Panc1 (cell line): ENCODE measurements around the gene RALB. TPM values are rescaled to one million over a fixed set of nuclear protein-coding genes. Genes with fewer than 3 reads are reported as not detected.

Experiments
- ATAC-seq: fragments of 200-7000 bp; cut with Tn5 transposase; 2 replicates; pipeline ENCODE4 v1.9.1; 2020; ENCODE audit warnings: mild to moderate bottlenecking, moderate library complexity
- BruUV-seq: library from RNA; stranded (reverse); fragments of 400-500 nt; replicated peaks from 2 replicates; lab custom pipeline; 2021; lab: Mats Ljungman, UMichigan
- CTCF ChIA-PET: fragments of 300-600 bp; sonication (Branson Sonifier 250); formaldehyde crosslinking; loops from one replicate; lab custom pipeline; 2022; ENCODE audit warnings: antibody characterized with exemption; lab: Charles Lee
- POLR2A ChIA-PET: fragments of 300-600 bp; sonication (Branson Sonifier 250); formaldehyde crosslinking; loops from one replicate; lab custom pipeline; 2022; ENCODE audit warnings: antibody characterized with exemption; lab: Charles Lee
- DNase-seq: peaks from one replicate; pipeline ENCODE4 v3.0.0-alpha.2; 2010; ENCODE audit warnings: low read depth, low spot score
- H3K27ac ChIP-seq: 2 replicates; pipeline ENCODE4 v1.5.1; 2011; ENCODE audit warnings: mild to moderate bottlenecking, low read length, inconsistent platforms
- H3K27me3 ChIP-seq: fragments of 200-500 bp; sonication (Bioruptor generic); 2 replicates; pipeline ENCODE4 v1.6.0; 2014; ENCODE audit warnings: low read length, inconsistent platforms; ENCODE audit not compliant: control insufficient read depth, insufficient read depth
- H3K36me3 ChIP-seq: fragments of 200-500 bp; sonication (Bioruptor generic); 2 replicates; pipeline ENCODE4 v1.5.1; 2014; ENCODE audit warnings: inconsistent platforms, mild to moderate bottlenecking, low read length, moderate library complexity; ENCODE audit not compliant: control insufficient read depth, insufficient read depth
- H3K4me1 ChIP-seq: 2 replicates; pipeline ENCODE4 v1.5.1; 2011; ENCODE audit warnings: inconsistent platforms, mild to moderate bottlenecking, low read length, moderate library complexity; ENCODE audit not compliant: control insufficient read depth, insufficient read depth
- H3K4me3 ChIP-seq, 2 experiments: 2 replicates each; pipeline ENCODE4 v1.5.1; 2011 to 2012; ENCODE audit warnings: low read depth in 2 of 2, low read length in 2 of 2, mild to moderate bottlenecking in 2 of 2, inconsistent platforms in 1 of 2, moderate library complexity in 1 of 2
- H3K9me3 ChIP-seq: fragments of 200-500 bp; sonication (Bioruptor generic); 2 replicates; pipeline ENCODE4 v1.5.1; 2014; ENCODE audit warnings: low read depth, mild to moderate bottlenecking, inconsistent platforms, low read length, moderate library complexity; ENCODE audit not compliant: control insufficient read depth, insufficient read depth
- CTCF ChIP-seq: fragments of 450-650 bp; IDR thresholded peaks from 2 replicates; pipeline ENCODE4 v1.5.1; 2017; ENCODE audit warnings: mild to moderate bottlenecking
- POLR2AphosphoS5 ChIP-seq: IDR thresholded peaks from 2 replicates; pipeline ENCODE4 v1.6.1; 2012; ENCODE audit warnings: mild to moderate bottlenecking, low read depth, low read length, moderate library complexity
- REST ChIP-seq, 2 experiments: IDR thresholded peaks; 2 replicates each; pipeline ENCODE4 v1.6.1; 2011 to 2012; ENCODE audit warnings: low read depth in 2 of 2, control low read depth in 1 of 2, low read length in 1 of 2, mild to moderate bottlenecking in 1 of 2, moderate library complexity in 1 of 2; ENCODE audit not compliant: insufficient read depth in 1 of 2
- SIN3A ChIP-seq: IDR thresholded peaks from 2 replicates; pipeline ENCODE4 v1.6.1; 2012; ENCODE audit warnings: low read depth, mild to moderate bottlenecking, low read length, moderate library complexity, borderline replicate concordance; ENCODE audit not compliant: insufficient read depth
- TCF7L2 ChIP-seq: IDR thresholded peaks from 2 replicates; pipeline ENCODE4 v1.6.1; 2011; ENCODE audit warnings: mild to moderate bottlenecking, low read depth, low read length, inconsistent platforms
- in situ Hi-C: cut with HindIII; loops from 2 replicates; pipeline ENCODE4 v1.10.0; 2016; ENCODE audit warnings: low sequenced_read_pairs, low pct_unique_long_range_greater_than_20kb
- intact Hi-C: fragments of 100-400 bp; cut with micrococcal nuclease; formaldehyde crosslinking; loops from one replicate; pipeline ENCODE4 v1.10.0; 2022; ENCODE audit not compliant: unreplicated experiment
- total RNA-seq: library from RNA; stranded (reverse); gene quantifications from one replicate; pipeline ENCODE4 v1.2.1, GENCODE V29; 2021; ENCODE audit not compliant: unreplicated experiment

Gene RALB
- total RNA-seq, 1 experiment from 2014 or later, result 47.8 TPM

GRCh38 chr2:120330946-120331822 is 78.5 kb downstream of the RALB start:
- no peak for ATAC-seq
- TF ChIP-seq POLR2AphosphoS5 (no peak), TCF7L2 (no peak), REST (IDR thresholded peaks at IDR 0.05; ENCODE audit: insufficient read depth in 1 of 2, low read depth in 2 of 2, low read length in 1 of 2) (no peak), SIN3A (no peak), CTCF (no peak)
- DNase-seq, result no peak
- Histone ChIP-seq H3K4me1 (no peaks in the 10 kb centered on the region), H3K9me3 (no peaks in the 10 kb centered on the region), H3K36me3 (no peaks in the 10 kb centered on the region), H3K27me3 (no peaks in the 10 kb centered on the region), H3K27ac (no peak overlapping the region), H3K4me3 (no peak overlapping the region)
- no TSS peak for BruUV-seq
- intact Hi-C loops (no loop called here), in situ Hi-C loops (no loop called here)
- POLR2A ChIA-PET, result no interaction called here
- CTCF ChIA-PET, result no interaction called here

GRCh38 chr2:120331903-120332302 is 79.3 kb downstream of the RALB start:
- Histone ChIP-seq H3K27ac (no peak overlapping the region), H3K9me3 (no peaks in the 10 kb centered on the region), H3K4me3 (no peak overlapping the region), H3K27me3 (no peaks in the 10 kb centered on the region), H3K36me3 (no peaks in the 10 kb centered on the region), H3K4me1 (no peaks in the 10 kb centered on the region)
- CTCF ChIA-PET, result no interaction called here
- no peak for TF ChIP-seq TCF7L2
- no peak for TF ChIP-seq REST (IDR thresholded peaks at IDR 0.05; ENCODE audit: insufficient read depth in 1 of 2, low read depth in 2 of 2, low read length in 1 of 2)
- no peak for TF ChIP-seq SIN3A
- TF ChIP-seq POLR2AphosphoS5, result no peak
- TF ChIP-seq CTCF, result no peak
- in situ Hi-C loops, result no loop called here
- intact Hi-C loops, result no loop called here
- POLR2A ChIA-PET, result no interaction called here
- BruUV-seq, result no TSS peak
- DNase-seq (no peak), ATAC-seq (no peak)
